Measurements from ENCODE around the gene POLR2J3.
"Not testable (repeated sequence)": the region's sequence is repeated elsewhere in the genome, so short reads cannot be mapped to it uniquely, and the experiment has no call there.

Gene POLR2J3

DNA sequence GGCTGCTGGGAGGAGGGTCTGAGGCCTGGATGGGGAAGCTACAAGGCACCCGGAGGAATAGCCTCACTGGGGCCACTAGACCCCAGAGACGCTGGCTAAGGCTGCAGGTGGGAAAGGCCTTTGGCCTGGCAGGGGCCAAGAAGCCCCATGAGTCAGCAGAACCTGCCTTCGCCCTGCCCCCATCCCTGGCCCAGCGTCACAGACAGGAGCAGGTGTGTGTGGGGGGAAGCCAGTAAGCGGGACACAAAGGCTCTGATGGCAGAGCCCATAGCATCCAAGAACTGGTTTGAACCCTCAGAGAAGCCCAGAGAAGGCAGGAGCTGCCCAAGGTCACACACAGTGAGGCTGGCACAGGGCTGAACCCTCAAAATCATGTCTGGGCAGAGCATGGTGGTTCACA, 34.5 kb upstream of the POLR2J3 start:
- not testable (repeated sequence) for H3K4me3 ChIP-seq (ENCODE audit: low read depth in 1 of 2, low read length in 2 of 2); H3K9ac ChIP-seq (ENCODE audit: low read length); H3K9me3 ChIP-seq (ENCODE audit: low read length); H3K27me3 ChIP-seq (ENCODE audit: control insufficient read depth in 1 of 2, insufficient read depth in 2 of 2, low read length in 2 of 2); H3K4me1 ChIP-seq (ENCODE audit: insufficient read depth, low read length); H3K27ac ChIP-seq (ENCODE audit: low read depth, low read length); H3K36me3 ChIP-seq (ENCODE audit: insufficient read depth, low read length)

DNA sequence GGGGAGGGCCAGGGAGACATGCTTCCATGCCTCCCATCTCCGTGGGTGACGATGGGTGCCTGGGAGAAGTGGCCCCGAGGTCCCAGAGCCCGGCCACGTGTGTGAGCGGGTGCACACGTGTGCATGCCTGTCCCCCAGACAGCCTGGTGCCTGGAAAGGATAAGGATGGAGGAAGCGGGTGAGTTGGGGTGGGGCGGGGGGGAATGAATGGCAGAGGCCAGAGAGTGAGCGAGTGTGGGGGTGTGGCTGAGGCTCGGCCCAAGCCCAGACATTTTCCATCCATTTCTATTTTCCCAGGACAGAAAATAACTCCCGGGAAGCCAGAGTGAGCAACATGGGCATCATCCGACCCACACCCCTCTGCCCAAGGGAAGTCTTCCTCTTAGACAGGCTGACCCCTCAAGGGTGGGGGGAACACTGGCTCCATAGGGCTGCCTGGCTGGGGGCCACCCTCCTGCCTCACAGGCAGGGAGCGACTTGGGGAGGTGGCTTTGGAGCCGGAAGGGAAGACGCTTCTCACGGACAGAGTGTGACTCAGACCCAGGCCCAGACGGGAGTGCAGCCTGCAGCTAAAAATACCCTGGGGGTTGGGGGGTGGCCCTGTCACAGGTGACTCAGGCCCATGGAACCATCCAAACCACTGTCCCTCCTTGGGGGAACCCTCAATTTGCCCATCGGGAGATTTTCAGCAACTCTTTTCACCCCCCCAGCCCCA, 32.2 kb upstream of the POLR2J3 start:
- H3K4me1 ChIP-seq (ENCODE audit: insufficient read depth, low read length); H3K9me3 ChIP-seq (ENCODE audit: low read length); H3K9ac ChIP-seq (ENCODE audit: low read length); H3K27ac ChIP-seq (ENCODE audit: low read depth, low read length); H3K36me3 ChIP-seq (ENCODE audit: insufficient read depth, low read length); H3K27me3 ChIP-seq (ENCODE audit: control insufficient read depth in 1 of 2, insufficient read depth in 2 of 2, low read length in 2 of 2); H3K4me3 ChIP-seq (ENCODE audit: low read depth in 1 of 2, low read length in 2 of 2): not testable (repeated sequence)

DNA sequence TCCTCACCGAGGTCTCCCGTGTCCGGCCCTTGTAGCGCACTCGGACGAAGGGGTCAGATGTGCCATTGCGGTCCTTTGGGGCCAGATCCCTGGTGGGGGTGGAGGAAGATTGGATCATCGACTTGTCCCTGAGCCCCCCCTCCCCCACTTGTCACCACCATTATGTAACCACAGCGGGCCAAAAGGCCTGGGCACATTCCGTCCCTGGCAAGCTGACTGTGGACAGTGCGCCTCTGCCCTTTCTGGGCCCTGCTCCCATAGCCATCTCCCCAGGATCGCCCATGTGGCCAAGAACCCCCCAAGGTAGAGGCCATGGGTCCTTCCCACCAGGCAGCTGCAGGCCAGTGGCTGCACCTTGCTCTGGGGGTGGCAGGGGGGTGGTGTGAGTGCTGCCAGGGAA, 29.9 kb upstream of the POLR2J3 start:
- not testable (repeated sequence) for H3K9ac ChIP-seq (ENCODE audit: low read length); H3K4me3 ChIP-seq (ENCODE audit: low read depth in 1 of 2, low read length in 2 of 2); H3K27me3 ChIP-seq (ENCODE audit: control insufficient read depth in 1 of 2, insufficient read depth in 2 of 2, low read length in 2 of 2)

DNA sequence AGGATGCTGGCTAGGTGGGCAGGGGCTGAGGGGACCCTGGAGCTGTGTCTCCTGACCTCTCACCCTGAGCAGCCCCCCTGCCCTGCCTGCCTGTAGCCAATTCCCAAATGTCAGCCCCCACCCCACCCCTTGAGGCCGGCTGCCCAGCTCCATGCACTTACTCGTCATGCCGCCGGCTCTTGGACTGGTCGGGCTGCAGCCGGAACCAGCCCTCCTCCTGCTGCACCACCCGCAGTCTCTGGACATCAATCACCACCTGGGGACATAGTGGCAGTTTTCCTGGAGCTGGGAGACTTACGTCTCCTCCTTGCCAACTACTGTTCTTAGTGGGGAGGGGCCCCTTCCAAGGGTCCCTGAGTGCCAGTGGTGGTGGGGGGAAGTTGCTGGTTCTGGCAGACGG, 27.3 kb upstream of the POLR2J3 start:
- not testable (repeated sequence) for H3K9me3 ChIP-seq (ENCODE audit: low read length); H3K27ac ChIP-seq (ENCODE audit: low read depth, low read length); H3K27me3 ChIP-seq (ENCODE audit: control insufficient read depth in 1 of 2, insufficient read depth in 2 of 2, low read length in 2 of 2); H3K9ac ChIP-seq (ENCODE audit: low read length); H3K36me3 ChIP-seq (ENCODE audit: insufficient read depth, low read length); H3K4me1 ChIP-seq (ENCODE audit: insufficient read depth, low read length); H3K4me3 ChIP-seq (ENCODE audit: low read depth in 1 of 2, low read length in 2 of 2)

More for the DNA sequence above, 29.9 kb upstream of the POLR2J3 start:
- not testable (repeated sequence) for H3K9me3 ChIP-seq (ENCODE audit: low read length); H3K27ac ChIP-seq (ENCODE audit: low read depth, low read length); H3K4me1 ChIP-seq (ENCODE audit: insufficient read depth, low read length); H3K36me3 ChIP-seq (ENCODE audit: insufficient read depth, low read length)

DNA sequence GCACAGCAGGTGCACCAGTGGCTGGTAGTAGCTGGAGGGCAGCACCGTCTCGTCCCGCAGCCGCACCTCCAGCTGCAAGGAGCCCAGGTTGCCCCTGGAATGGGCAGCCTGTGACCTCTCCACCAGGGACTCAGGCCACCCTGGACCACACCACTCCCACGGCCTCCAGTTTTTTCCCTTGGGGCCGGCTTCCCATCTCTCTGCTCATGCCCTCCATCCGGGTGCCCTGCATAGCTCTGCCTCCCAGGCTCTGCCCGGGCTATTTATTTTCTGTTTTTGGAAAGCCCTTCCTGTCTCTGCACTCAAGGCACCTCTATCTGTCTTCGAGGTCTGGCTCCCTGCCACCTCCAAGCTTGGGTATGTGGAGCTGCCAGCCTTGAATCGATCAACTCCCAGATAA, 23.7 kb upstream of the POLR2J3 start:
- H3K4me3 ChIP-seq (ENCODE audit: low read depth in 1 of 2, low read length in 2 of 2); H3K27me3 ChIP-seq (ENCODE audit: control insufficient read depth in 1 of 2, insufficient read depth in 2 of 2, low read length in 2 of 2); H3K27ac ChIP-seq (ENCODE audit: low read depth, low read length); H3K9ac ChIP-seq (ENCODE audit: low read length); H3K36me3 ChIP-seq (ENCODE audit: insufficient read depth, low read length); H3K9me3 ChIP-seq (ENCODE audit: low read length); H3K4me1 ChIP-seq (ENCODE audit: insufficient read depth, low read length): not testable (repeated sequence)

DNA sequence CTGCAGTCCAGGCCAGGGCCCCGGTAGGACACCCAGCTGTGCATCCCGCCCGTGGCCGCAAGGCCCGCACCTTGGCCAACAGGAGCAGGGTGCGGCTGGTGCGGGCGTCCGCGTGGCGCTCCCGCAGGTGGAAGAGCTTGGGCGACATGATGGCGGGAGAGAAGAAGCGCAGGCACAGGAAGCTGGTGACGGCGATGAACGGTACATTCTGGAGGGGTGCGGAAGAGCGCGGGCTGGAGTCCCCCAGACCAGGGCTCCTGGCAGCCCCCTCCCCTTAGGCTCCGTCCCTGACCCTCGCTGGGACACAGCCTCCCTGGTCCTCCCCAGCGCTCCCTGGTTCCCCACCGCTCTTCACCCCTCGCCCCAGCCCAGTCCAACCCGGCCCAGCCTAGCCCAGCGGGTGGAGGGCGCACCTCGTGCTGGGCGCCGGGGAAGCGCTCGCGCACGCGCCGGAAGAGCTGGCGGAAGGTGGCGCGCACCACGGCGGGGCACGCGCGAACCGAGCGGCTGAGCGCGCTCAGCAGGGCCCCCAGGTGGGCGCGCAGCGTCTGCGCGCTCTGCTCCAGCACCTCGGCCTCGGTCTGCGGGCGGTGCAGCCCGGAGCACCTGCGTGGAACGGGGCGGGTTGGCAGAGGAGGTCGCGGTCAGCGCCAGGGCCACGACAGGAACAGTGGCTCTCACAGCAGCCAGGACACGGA, 21.4 kb upstream of the POLR2J3 start:
- not testable (repeated sequence) for H3K36me3 ChIP-seq (ENCODE audit: insufficient read depth, low read length); H3K9ac ChIP-seq (ENCODE audit: low read length); H3K4me1 ChIP-seq (ENCODE audit: insufficient read depth, low read length); H3K27ac ChIP-seq (ENCODE audit: low read depth, low read length); H3K27me3 ChIP-seq (ENCODE audit: control insufficient read depth in 1 of 2, insufficient read depth in 2 of 2, low read length in 2 of 2); H3K9me3 ChIP-seq (ENCODE audit: low read length); H3K4me3 ChIP-seq (ENCODE audit: low read depth in 1 of 2, low read length in 2 of 2)

DNA sequence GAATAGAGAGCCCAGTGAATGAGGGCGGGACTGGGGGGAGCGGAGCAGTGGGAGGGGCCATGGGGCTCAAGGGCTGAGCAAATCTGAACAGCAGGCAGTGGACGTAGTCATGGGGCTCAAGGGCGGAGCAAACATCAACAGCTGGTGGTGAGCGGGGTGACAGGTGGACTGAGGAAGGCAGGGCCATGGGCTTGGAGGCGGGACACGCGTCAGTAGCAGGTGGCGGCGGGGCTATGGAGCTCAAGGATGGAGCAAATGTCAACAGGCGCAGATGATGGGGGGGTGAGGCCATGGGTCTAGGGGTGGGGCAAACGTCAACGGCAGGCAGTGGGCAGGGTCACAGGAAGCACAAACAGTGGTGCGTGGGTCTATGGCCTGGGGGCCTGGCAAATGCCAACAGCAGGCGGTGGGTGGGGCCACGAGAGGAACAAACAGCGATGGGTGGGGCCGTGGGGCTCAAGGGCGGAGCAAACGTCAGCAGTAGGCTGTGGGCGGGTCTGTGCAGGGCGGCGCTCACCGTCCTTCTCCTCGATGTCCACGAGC, 20.2 kb upstream of the POLR2J3 start:
- H3K27ac ChIP-seq (ENCODE audit: low read depth, low read length); H3K36me3 ChIP-seq (ENCODE audit: insufficient read depth, low read length); H3K27me3 ChIP-seq (ENCODE audit: control insufficient read depth in 1 of 2, insufficient read depth in 2 of 2, low read length in 2 of 2); H3K4me1 ChIP-seq (ENCODE audit: insufficient read depth, low read length); H3K4me3 ChIP-seq (ENCODE audit: low read depth in 1 of 2, low read length in 2 of 2); H3K9me3 ChIP-seq (ENCODE audit: low read length); H3K9ac ChIP-seq (ENCODE audit: low read length): not testable (repeated sequence)

DNA sequence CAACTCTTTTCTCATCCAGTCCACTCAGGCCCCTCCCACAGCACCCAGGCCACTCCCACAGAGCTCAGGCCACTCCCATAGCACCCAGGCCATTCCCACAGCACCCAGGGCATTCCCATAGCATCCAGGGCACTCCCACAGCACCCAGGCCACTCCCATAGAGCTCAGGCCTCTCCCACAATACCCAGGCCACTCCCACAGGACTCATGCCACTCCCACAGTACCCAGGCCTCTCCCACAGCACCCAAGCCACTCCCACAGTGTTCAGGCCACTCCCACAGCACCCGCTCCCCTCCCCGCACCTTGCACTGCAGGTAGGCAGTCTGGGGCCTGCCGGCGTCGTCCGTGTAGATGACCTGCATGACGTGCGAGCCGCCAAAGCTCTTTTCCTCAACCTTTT, 17.5 kb upstream of the POLR2J3 start:
- not testable (repeated sequence) for H3K36me3 ChIP-seq (ENCODE audit: insufficient read depth, low read length); H3K9ac ChIP-seq (ENCODE audit: low read length); H3K9me3 ChIP-seq (ENCODE audit: low read length); H3K4me1 ChIP-seq (ENCODE audit: insufficient read depth, low read length); H3K27me3 ChIP-seq (ENCODE audit: control insufficient read depth in 1 of 2, insufficient read depth in 2 of 2, low read length in 2 of 2); H3K27ac ChIP-seq (ENCODE audit: low read depth, low read length); H3K4me3 ChIP-seq (ENCODE audit: low read depth in 1 of 2, low read length in 2 of 2)

DNA sequence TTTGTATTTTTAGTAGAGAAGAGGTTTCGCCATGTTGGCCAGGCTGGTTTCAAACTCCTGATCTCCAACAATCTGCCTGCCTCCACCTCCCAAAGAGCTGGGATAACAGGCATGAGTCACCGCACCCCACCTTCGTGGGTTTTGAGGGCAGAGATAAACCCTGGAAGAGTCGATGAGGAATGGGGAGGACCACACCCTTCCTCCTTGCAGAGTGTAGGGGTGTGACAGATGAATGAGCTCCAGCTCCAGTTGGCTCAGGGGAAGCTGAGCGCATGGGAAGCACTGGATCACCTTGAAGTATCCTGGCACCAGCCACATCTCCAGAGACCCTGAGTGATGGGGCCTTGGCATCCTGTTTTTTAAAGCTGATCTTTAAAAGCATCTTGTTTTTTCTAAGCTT, 11.1 kb upstream of the POLR2J3 start:
- not testable (repeated sequence) for H3K9me3 ChIP-seq (ENCODE audit: low read length)

DNA sequence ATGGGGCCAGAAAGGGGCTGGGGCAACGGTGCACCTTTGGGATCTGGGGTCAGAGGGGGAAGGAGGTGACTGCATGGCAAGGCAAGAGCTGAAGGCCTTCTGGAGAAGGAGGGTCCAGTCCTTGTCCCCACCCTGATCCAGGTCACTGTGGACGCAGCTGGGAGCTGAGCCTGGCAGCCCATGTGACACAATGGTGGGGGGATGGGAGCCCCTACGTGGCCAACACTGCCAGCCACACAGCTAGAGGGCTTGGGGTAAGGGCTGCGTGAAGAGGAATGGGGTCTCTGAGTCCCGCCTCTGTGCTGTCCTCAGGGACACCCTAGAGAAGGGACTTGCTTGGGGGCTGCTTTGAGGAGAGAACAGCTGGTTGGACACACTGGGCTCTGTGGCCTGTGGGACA, 9.3 kb upstream of the POLR2J3 start:
- not testable (repeated sequence) for H3K9me3 ChIP-seq (ENCODE audit: low read length); H3K4me3 ChIP-seq (ENCODE audit: low read depth in 1 of 2, low read length in 2 of 2); H3K9ac ChIP-seq (ENCODE audit: low read length); H3K4me1 ChIP-seq (ENCODE audit: insufficient read depth, low read length); H3K27ac ChIP-seq (ENCODE audit: low read depth, low read length); H3K27me3 ChIP-seq (ENCODE audit: control insufficient read depth in 1 of 2, insufficient read depth in 2 of 2, low read length in 2 of 2); H3K36me3 ChIP-seq (ENCODE audit: insufficient read depth, low read length)

More for the DNA sequence above, 11.1 kb upstream of the POLR2J3 start:
- not testable (repeated sequence) for H3K4me1 ChIP-seq (ENCODE audit: insufficient read depth, low read length); H3K27me3 ChIP-seq (ENCODE audit: control insufficient read depth in 1 of 2, insufficient read depth in 2 of 2, low read length in 2 of 2); H3K4me3 ChIP-seq (ENCODE audit: low read depth in 1 of 2, low read length in 2 of 2); H3K9ac ChIP-seq (ENCODE audit: low read length); H3K36me3 ChIP-seq (ENCODE audit: insufficient read depth, low read length); H3K27ac ChIP-seq (ENCODE audit: low read depth, low read length)

DNA sequence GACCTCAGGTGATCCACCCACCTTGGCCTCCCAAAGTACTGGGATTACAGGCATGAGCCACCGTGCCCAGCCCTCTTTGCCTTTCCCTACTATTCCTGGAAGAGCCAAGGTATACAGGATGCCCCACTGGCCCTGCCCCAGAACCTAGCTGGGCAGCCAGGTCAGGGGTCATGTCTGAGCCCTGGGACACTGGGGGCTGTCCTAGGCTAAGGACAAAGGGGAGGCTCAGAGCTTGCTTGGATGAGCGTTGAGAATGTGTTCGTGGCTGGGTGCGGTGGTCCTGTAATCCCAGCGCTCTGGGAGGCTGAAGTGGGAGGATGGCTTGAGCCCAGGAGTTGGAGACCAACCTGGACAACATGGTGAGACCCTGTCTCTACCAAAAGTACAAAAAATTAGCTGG, 6.1 kb upstream of the POLR2J3 start:
- H3K9me3 ChIP-seq (ENCODE audit: low read length); H3K4me3 ChIP-seq (ENCODE audit: low read depth in 1 of 2, low read length in 2 of 2); H3K36me3 ChIP-seq (ENCODE audit: insufficient read depth, low read length); H3K27me3 ChIP-seq (ENCODE audit: control insufficient read depth in 1 of 2, insufficient read depth in 2 of 2, low read length in 2 of 2); H3K9ac ChIP-seq (ENCODE audit: low read length); H3K27ac ChIP-seq (ENCODE audit: low read depth, low read length); H3K4me1 ChIP-seq (ENCODE audit: insufficient read depth, low read length): not testable (repeated sequence)
